Left ventricle myocardium inferior (tissue), 1 donor: Measurements from ENCODE around the gene FNBP1L. TPM values are rescaled to one million over a fixed set of nuclear protein-coding genes. Genes with fewer than 3 reads are reported as not detected.

Source experiments
- DNase-seq: peaks from one replicate; pipeline ENCODE4 v3.0.0-alpha.2; 2020
- H3K27ac ChIP-seq: fragments of 200-600 bp; replicated peaks from 2 replicates; pipeline ENCODE4 v1.8.0; 2021
- H3K27me3 ChIP-seq: fragments of 200-600 bp; 2 replicates; pipeline ENCODE4 v1.8.0; 2021; ENCODE audit warnings: low read depth
- H3K36me3 ChIP-seq: fragments of 200-600 bp; 2 replicates; pipeline ENCODE4 v1.8.0; 2021
- H3K4me1 ChIP-seq: fragments of 200-600 bp; 2 replicates; pipeline ENCODE4 v1.8.0; 2021
- H3K4me3 ChIP-seq: fragments of 200-600 bp; 2 replicates; pipeline ENCODE4 v1.8.0; 2021; ENCODE audit warnings: mild to moderate bottlenecking, moderate library complexity
- H3K9me3 ChIP-seq: fragments of 200-600 bp; replicated peaks from 2 replicates; pipeline ENCODE4 v1.8.0; 2021
- CTCF ChIP-seq: fragments of 200-600 bp; IDR thresholded peaks from 2 replicates; pipeline ENCODE4 v1.8.0; 2021; ENCODE audit warnings: antibody characterized with exemption, mild to moderate bottlenecking, borderline replicate concordance
- intact Hi-C: fragments of 100-400 bp; cut with micrococcal nuclease; formaldehyde crosslinking; loops from one replicate; pipeline ENCODE4 v1.11.0; 2022
- total RNA-seq: library from RNA; stranded (reverse); fragmentation: NEBNext Ultra II Directional; extraction: Animal tissue kit (Norgen Biotek cat#: 25700); gene quantifications from one replicate; pipeline ENCODE4 v1.2.1, GENCODE V29; 2021
- donor health status: DM: no; HTN: yes; CAD: no; lungs with severe emphysema.

The FNBP1L gene
- total RNA-seq, 1 donor from 2014 or later: 28.0 TPM

- Histone ChIP-seq H3K4me1 (no peaks in the 10 kb centered on the region), H3K27me3 (no peaks in the 10 kb centered on the region), H3K27ac (no peak overlapping the region), H3K4me3 (no peak overlapping the region), H3K36me3 (peaks cover 3% of the 10 kb centered on the region), H3K9me3 (no peaks in the 10 kb centered on the region)
- no peak for TF ChIP-seq CTCF
- intact Hi-C loops: no loop called here
- DNase-seq: no peak
Observed at GRCh38 chr1:93522721-93523120, 74.8 kb downstream of the FNBP1L start.

- DNase-seq: no peak
- no peaks in the 10 kb centered on the region for H3K4me1 ChIP-seq
- TF ChIP-seq CTCF: no peak
- no peaks in the 10 kb centered on the region for H3K9me3 ChIP-seq
- no peak overlapping the region for H3K4me3 ChIP-seq
- H3K27me3 ChIP-seq: no peaks in the 10 kb centered on the region
- no peak overlapping the region for H3K27ac ChIP-seq
- intact Hi-C loops: no loop called here
- peaks cover 11% of the 10 kb centered on the region for H3K36me3 ChIP-seq
Observed at GRCh38 chr1:93525431-93525830, 77.5 kb downstream of the FNBP1L start.

DNA sequence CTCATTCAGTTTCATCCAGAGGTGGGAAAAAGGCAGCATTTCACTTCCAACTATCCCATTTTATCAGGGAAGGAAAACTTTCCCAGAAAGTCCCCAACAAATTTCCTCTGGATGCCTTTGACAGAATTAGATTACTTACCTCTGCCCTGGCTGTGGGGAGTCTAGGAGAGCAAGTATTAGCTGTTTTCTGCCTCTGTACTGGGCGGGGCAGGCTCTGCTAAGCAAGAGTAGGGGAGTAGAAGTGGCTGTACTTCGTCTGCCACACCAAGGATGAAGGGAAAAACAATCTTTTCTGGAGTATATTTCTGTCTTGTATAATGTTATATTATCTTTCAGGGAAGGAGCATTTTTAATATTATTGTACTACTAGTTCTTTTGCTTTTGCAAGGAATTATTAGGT, 78.5 kb downstream of the FNBP1L start:
- no peaks in the 10 kb centered on the region for H3K27me3 ChIP-seq
- intact Hi-C loops: no loop called here
- TF ChIP-seq CTCF: no peak

GRCh38 chr1:93528412-93528811, 80.5 kb downstream of the FNBP1L start:
- H3K9me3 ChIP-seq: no peaks in the 10 kb centered on the region
- no peak for TF ChIP-seq CTCF
- peak overlapping the region; percentile 41 for H3K27ac ChIP-seq
- DNase-seq: no peak
- H3K27me3 ChIP-seq: no peaks in the 10 kb centered on the region
- H3K36me3 ChIP-seq: peaks cover 30% of the 10 kb centered on the region
- no peaks in the 10 kb centered on the region for H3K4me1 ChIP-seq
- intact Hi-C loops: no loop called here
- no peak overlapping the region for H3K4me3 ChIP-seq

More for the DNA sequence above, 78.5 kb downstream of the FNBP1L start:
- Histone ChIP-seq H3K9me3 (no peaks in the 10 kb centered on the region), H3K36me3 (peaks cover 20% of the 10 kb centered on the region), H3K4me1 (no peaks in the 10 kb centered on the region), H3K27ac (peak overlapping the region; percentile 53), H3K4me3 (no peak overlapping the region)
- DNase-seq: no peak

DNA sequence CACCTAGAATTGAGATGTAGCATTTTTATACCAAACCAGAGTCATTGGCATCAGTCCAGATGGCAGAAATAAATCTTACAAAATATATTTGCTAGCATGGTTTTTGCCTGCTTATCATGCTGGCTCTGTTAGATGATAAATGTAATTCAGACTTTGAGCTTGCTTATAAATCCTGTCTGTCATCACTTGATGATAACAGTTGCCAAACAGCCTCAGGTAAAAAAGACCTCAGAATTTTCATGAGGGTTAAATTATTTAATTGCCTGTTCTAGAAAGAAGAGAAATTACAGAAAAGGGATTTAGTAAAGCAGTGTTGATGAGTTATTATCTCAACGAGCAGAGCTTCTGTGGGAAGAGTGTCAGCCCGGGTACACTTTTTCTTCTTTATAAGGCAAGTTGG, 83.3 kb downstream of the FNBP1L start:
- TF ChIP-seq CTCF: no peak
- intact Hi-C loops: no loop called here
- no peak for DNase-seq
- Histone ChIP-seq H3K9me3 (no peaks in the 10 kb centered on the region), H3K4me3 (no peak overlapping the region), H3K36me3 (peaks cover 35% of the 10 kb centered on the region), H3K4me1 (peaks cover 4% of the 10 kb centered on the region), H3K27ac (no peak overlapping the region), H3K27me3 (no peaks in the 10 kb centered on the region)
